Aorta (tissue), 5 donors: ENCODE data around the gene SAFB. TPM values are rescaled to one million over a fixed set of nuclear protein-coding genes. Genes with fewer than 3 reads are reported as not detected.

Experiments used
- ATAC-seq: fragments of 200-7000 bp; cut with Tn5 transposase; one replicate; pipeline ENCODE4 v1.9.1; 2022; ENCODE audit warnings: moderate library complexity; ENCODE audit not compliant: low FRiP score
- DNase-seq, 2 donors: peaks; one replicate each; pipeline ENCODE4 v3.0.0-alpha.2; 2020
- H3K27ac ChIP-seq, 2 donors: one replicate each; pipeline ENCODE4 v1.5.1; 2013; ENCODE audit warnings: low read length in 2 of 2, mild to moderate bottlenecking in 2 of 2, moderate library complexity in 2 of 2, control low read depth in 1 of 2, inconsistent platforms in 1 of 2, low read depth in 1 of 2
- H3K27me3 ChIP-seq, 2 donors: one replicate each; pipeline ENCODE4 v1.6.1; 2013; ENCODE audit warnings: control low read depth in 1 of 2, low read length in 1 of 2, mild to moderate bottlenecking in 1 of 2, moderate library complexity in 1 of 2; ENCODE audit not compliant: insufficient read depth in 2 of 2, control insufficient read depth in 1 of 2
- H3K36me3 ChIP-seq, 2 donors: one replicate each; pipeline ENCODE4 v1.6.1; 2013; ENCODE audit warnings: control low read depth in 1 of 2, low read length in 1 of 2, mild to moderate bottlenecking in 1 of 2; ENCODE audit not compliant: insufficient read depth in 2 of 2, control insufficient read depth in 1 of 2
- H3K4me1 ChIP-seq, 2 donors: one replicate each; pipeline ENCODE4 v1.6.1; 2013; ENCODE audit warnings: low read length in 2 of 2, control low read depth in 1 of 2, mild to moderate bottlenecking in 1 of 2, moderate library complexity in 1 of 2; ENCODE audit not compliant: insufficient read depth in 2 of 2, control insufficient read depth in 1 of 2
- H3K4me3 ChIP-seq, 2 donors: one replicate each; pipeline ENCODE4 v1.5.1; 2013; ENCODE audit warnings: low read length in 2 of 2, control low read depth in 1 of 2, mild to moderate bottlenecking in 1 of 2
- H3K9me3 ChIP-seq: one replicate; pipeline ENCODE4 v1.6.1; 2013; ENCODE audit warnings: mild to moderate bottlenecking, low read length; ENCODE audit not compliant: control insufficient read depth
- WGBS, 2 donors: extraction: QIAGEN DNeasy Blood & Tissue Kit; methylation state at CpG; one replicate each; pipeline ENCODE4 v1.1.7; 2013; 5-methylcytosine and 5-hydroxymethylcytosine counted together
- intact Hi-C, 2 donors: fragments of 100-400 bp; cut with DNase I; formaldehyde crosslinking; loops; one replicate each; pipeline versions ENCODE4 v1.14.2 to v1.15.0; 2022
- polyA plus RNA-seq, 2 donors: library from polyadenylated mRNA; stranded (reverse); fragments of 200-250 nt; gene quantifications; one replicate each; pipeline ENCODE4 v1.2.3, GENCODE V29; 2013
- total RNA-seq, 2 donors: library from RNA; stranded (reverse); fragmentation: NEBNext Ultra II Directional; extraction: Animal tissue kit (Norgen Biotek cat#: 25700); gene quantifications; one replicate each; pipeline ENCODE4 v1.2.1, GENCODE V29; 2021
- donor health status: healthy with polysubstance abuse.
- donor health status: Bipolar disorder and iron deficiency.
- donor health status: DM: no; HTN: no; CAD: no.
- donor health status: DM: no; HTN: no; CAD: no.
- donor health status: DM: yes; HTN: yes; CAD: no.

The SAFB gene
- total and polyA plus RNA-seq, 4 donors: 32.7 to 100 (median 75.8) TPM

DNA sequence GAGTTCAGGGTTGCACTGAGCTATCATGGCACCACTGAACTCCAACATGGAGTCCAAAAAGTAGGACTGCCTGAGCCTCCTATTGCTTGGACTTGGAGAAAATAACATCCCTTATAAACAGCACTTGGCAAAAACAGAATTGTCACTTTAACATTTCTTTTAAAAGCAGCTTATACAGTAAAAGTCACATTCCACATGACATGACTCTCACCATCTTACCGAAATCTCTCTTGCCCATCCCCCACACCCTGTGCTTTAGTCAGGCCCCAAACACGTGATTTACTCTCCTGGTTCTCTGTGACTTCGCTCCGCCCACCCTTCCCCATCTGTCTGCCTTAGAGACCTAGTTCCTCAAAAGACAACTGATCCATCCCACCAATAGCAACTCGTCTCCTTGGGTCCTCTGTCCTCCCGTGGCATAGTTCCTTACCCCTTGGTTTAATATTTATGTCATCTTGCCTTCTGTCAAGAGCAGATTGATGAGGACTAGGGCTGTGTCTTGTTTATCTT, 4.6 kb downstream of the SAFB start:
- no peak overlapping the region for H3K27ac ChIP-seq

DNA sequence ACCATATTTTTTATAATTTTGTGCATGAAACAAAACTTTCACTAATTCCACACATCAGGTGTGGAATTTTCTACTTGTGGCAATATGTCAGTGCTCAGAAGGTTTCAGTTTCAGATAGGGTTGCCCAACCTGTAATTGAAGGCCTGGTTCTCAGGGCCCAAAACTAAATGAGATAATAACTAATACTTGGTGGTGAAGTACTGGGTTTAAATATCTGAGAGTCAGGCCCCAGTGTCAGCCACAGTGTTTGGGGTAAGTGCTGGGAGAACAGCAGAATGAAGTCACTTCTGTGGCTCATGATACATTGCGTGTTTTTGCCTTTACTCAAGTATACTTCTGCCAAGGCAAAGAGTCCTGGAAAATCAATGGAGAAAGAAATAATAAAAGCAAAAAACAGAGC, 5.6 kb downstream of the SAFB start:
- WGBS, 2 donors: 25 to 26% methylated on average over 1 of the region's 1 CpG
- Histone ChIP-seq H3K27ac (no peak overlapping the region), H3K27me3 (no peaks in the 10 kb centered on the region), H3K36me3 (no peaks in the 10 kb centered on the region), H3K4me1 (peaks cover 3 to 11% of the 10 kb centered on the region in 2 donors), H3K9me3 (no peaks in the 10 kb centered on the region), H3K4me3 (no peak overlapping the region)
- intact Hi-C loops: loop anchor here in 1 of 2 donors (10.0 kb wide), 1 partner anchor 166 kb away; the partner anchor contains the start of gene DUS3L
- ATAC-seq: no peak
- DNase-seq: no peak

More for the DNA sequence above, 4.6 kb downstream of the SAFB start:
- no peaks in the 10 kb centered on the region for H3K9me3 ChIP-seq
- no peaks in the 10 kb centered on the region for H3K36me3 ChIP-seq
- no peak for ATAC-seq
- H3K4me3 ChIP-seq: no peak overlapping the region
- no peaks in the 10 kb centered on the region for H3K27me3 ChIP-seq
- intact Hi-C loops: loop anchor here in 1 of 2 donors (10.0 kb wide), 1 partner anchor 167 kb away; the partner anchor contains the start of gene DUS3L
- peaks cover 3 to 11% of the 10 kb centered on the region in 2 donors for H3K4me1 ChIP-seq
- DNase-seq: peak; percentile 80 to 90
- WGBS, 2 donors: 48 to 54% methylated on average over 6 of the region's 6 CpGs

DNA sequence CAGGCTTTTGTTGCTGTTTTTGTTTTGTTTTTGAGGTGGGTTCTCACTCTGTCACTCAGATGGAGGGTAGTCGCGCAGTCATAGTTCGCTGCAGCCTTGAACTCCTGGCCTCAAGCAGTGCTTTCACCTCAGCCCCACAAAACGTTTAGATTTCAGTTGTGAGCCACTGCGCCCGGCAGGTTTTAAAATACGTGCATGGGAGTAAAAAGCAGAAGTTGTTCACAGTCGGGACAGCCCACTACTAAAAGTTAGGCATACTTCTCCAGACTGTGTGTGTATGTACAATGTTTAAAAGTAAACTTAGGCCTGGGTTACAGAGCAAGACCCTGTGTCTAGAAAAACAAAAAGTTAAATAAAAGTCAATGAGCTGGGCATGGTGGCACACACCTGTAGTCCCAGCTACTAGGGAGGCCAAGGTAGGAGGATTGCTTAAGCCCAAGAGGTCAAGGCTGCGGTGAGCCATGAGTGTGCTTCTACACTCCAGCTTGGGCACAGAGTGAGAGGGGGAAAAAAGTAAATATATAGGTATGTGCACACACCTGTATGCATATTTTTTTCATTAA, 6.1 kb downstream of the SAFB start:
- DNase-seq (no peak), ATAC-seq (no peak)
- Histone ChIP-seq H3K36me3 (no peaks in the 10 kb centered on the region), H3K4me1 (peaks cover 3 to 11% of the 10 kb centered on the region in 2 donors), H3K27ac (no peak overlapping the region), H3K9me3 (no peaks in the 10 kb centered on the region), H3K27me3 (no peaks in the 10 kb centered on the region), H3K4me3 (no peak overlapping the region)
- WGBS, 2 donors: 84 to 86% methylated on average over 9 of the region's 9 CpGs
- intact Hi-C loops: loop anchor here in 1 of 2 donors (10.0 kb wide), 1 partner anchor 166 kb away; the partner anchor contains the start of gene DUS3L

DNA sequence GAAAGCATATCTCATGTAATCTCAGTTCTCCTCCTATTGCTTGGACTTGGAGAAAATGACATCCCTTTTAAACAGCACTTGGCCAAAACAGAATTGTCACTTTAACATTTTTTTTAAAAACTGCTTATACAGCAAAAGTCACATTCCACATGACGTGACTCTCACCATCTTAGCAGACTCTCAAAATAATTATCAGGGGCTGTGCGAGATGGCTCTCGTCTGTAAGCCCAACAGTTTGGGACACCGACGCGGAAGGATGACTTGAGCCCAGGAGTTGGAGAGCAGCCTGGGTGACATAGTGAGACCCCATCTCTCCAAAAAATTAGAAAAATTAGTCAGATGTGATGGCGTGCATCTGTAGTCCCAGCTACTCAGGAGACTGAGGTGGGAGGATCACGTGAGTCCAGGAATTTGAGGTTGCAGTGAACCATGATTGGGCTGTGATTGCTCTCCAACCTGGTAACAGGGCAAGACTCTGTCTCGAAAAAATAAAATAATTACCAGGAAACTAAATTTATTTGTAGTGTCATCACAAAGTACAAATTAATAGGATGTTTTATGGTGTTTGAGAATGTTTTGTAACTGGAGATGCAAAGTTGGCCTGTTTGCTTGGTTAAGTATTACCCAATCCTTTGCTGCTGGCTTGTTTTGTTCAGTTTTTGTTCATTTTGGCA, 8.8 kb downstream of the SAFB start:
- peaks cover 0 to 1% of the 10 kb centered on the region in 2 donors for H3K36me3 ChIP-seq
- ATAC-seq (peak; percentile 61), DNase-seq (no peak)
- intact Hi-C loops: no loop called here
- H3K4me1 ChIP-seq: peaks cover 3 to 6% of the 10 kb centered on the region in 2 donors
- no peak overlapping the region for H3K4me3 ChIP-seq
- WGBS, 2 donors: 36 to 47% methylated on average over 9 of the region's 9 CpGs
- H3K27ac ChIP-seq: no peak overlapping the region
- H3K9me3 ChIP-seq: no peaks in the 10 kb centered on the region
- no peaks in the 10 kb centered on the region for H3K27me3 ChIP-seq

DNA sequence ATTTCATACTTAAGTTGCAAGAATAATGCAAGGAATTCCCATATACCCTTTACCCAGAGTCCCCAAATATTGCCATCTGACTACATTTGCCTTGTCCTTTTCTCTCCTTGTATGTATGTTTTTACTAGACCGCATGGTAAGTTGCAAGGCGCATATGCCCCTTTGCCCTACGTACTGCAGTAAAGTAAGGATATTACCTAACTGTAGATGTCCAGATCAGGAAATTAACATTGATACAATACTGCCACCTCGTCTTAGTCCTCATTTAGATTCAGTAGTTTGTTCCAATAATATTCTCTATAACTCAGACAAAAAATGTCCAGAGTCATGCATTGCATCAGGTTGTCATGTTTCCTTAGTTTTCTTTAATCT, 9.3 kb downstream of the SAFB start:
- Histone ChIP-seq H3K27ac (no peak overlapping the region), H3K9me3 (no peaks in the 10 kb centered on the region), H3K4me1 (peaks cover 3 to 6% of the 10 kb centered on the region in 2 donors), H3K4me3 (no peak overlapping the region), H3K36me3 (peaks cover 0 to 1% of the 10 kb centered on the region in 2 donors), H3K27me3 (no peaks in the 10 kb centered on the region)
- DNase-seq: no peak
- WGBS, 2 donors: 64 to 72% methylated on average over 4 of the region's 4 CpGs
- no peak for ATAC-seq
- intact Hi-C loops: no loop called here

DNA sequence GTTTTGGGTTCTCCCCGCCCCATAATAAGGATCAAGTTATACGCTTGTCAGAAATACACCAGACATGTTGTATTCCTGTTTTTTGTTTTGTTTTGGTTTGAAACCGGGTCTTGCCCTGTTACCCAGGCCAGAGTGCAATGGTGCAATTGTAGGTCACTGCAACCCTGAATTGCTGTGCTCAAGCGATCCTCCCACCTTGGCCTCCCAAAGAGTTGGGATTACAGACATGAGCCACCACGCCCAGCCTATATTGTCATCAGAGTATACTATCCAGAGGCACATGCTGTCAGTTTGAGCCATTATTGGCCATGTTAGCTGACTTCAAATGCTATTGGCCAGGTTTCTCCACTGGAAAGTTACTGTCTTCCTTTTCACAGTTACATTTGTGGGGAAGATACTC, 9.8 kb downstream of the SAFB start:
- intact Hi-C loops: no loop called here

DNA sequence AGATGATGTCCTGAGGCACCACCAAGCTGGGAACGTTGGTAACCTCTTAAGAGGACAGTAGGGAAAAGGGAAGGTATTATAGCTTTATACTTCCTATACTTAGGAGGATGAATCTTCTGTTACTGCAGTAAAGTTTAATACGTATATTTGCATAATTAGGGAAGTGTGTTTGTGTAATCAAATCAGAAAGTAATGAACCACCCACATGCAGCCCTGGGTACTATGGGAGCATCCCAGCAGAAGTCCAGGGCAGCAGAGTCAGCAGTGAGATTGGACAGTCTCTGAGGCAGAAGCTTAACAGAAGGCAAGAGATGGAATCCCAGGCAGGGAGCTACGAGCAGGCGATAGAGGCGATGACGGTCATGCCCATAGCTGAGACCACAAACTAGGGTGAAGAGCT, 12.5 kb downstream of the SAFB start:
- Histone ChIP-seq H3K4me1 (peaks cover 0 to 3% of the 10 kb centered on the region in 2 donors), H3K27ac (no peak overlapping the region)
- no peak for ATAC-seq

More for the DNA sequence above, 9.8 kb downstream of the SAFB start:
- no peak overlapping the region for H3K27ac ChIP-seq
- no peaks in the 10 kb centered on the region for H3K9me3 ChIP-seq
- peaks cover 0 to 1% of the 10 kb centered on the region in 2 donors for H3K36me3 ChIP-seq
- ATAC-seq (no peak), DNase-seq (no peak)
- no peaks in the 10 kb centered on the region for H3K27me3 ChIP-seq
- no peak overlapping the region for H3K4me3 ChIP-seq
- 89% methylated on average over 5 of the region's 5 CpGs for WGBS, 2 donors
- H3K4me1 ChIP-seq: peaks cover 3 to 6% of the 10 kb centered on the region in 2 donors

DNA sequence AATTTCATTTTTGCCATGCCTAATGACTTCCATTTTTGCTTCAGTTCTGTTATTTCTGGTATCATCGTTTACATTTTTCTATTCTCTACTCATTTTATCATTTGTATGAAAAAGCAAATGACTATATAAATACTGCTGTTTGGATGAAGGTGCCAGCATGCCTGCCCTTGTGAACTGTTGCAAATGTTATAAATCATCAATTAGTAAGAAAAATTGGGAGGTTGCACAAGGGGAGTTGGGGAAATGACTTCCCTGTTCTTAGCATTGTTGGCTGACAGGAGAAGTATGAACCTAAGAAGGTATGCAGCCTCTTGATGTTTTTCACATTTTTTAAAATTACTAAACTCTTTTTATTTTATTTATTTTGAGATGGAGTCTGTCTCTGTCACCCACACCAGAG, 15.1 kb downstream of the SAFB start:
- no peak for DNase-seq

More for the DNA sequence above, 12.5 kb downstream of the SAFB start:
- no peaks in the 10 kb centered on the region for H3K9me3 ChIP-seq
- H3K4me3 ChIP-seq: no peak overlapping the region
- DNase-seq: no peak
- intact Hi-C loops: no loop called here
- H3K36me3 ChIP-seq: peaks cover 0 to 1% of the 10 kb centered on the region in 2 donors
- no peaks in the 10 kb centered on the region for H3K27me3 ChIP-seq
- WGBS, 2 donors: 87 to 89% methylated on average over 6 of the region's 6 CpGs

More for the DNA sequence above, 15.1 kb downstream of the SAFB start:
- Histone ChIP-seq H3K27me3 (no peaks in the 10 kb centered on the region), H3K4me1 (no peaks in the 10 kb centered on the region), H3K27ac (no peak overlapping the region), H3K9me3 (no peaks in the 10 kb centered on the region), H3K4me3 (no peak overlapping the region), H3K36me3 (peaks cover 0 to 4% of the 10 kb centered on the region in 2 donors)
- no peak for ATAC-seq
- 49 to 51% methylated on average over 1 of the region's 1 CpG for WGBS, 2 donors
- intact Hi-C loops: no loop called here
